ENCODE data around the gene PI4KA.

Gene PI4KA

DNA sequence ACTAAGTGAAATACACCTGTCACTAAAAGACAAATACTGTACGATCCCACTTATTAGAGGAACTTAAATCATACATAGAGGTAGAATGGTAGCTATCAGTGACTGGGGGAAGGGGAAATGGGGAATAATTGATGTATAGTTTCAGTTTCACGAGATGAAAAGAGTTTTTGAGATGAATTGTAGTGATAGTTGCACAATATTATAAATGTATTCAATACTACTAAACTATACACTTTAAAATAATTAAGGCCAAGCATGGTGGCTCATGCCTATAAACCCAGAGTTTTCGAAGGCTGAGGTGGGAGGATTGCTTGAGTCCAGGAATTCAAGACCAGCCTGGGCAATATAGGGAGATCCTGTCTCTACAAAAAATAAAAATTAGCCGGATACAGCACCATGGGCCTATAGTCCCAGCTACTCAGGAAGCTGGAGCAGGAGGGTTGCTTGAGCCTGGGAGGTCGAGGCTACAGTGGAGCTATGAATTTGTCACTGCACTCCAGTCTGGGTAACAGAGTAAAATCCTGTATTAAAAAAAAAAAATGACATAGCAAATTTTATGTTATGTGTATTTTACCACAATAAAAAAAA, 44.3 kb downstream of the PI4KA start:
- Histone ChIP-seq H3K9me3 (ENCODE audit: insufficient read depth, low read length) (no peaks in the 10 kb centered on the region), H3K4me1 (ENCODE audit: low read length) (no peaks in the 10 kb centered on the region), H3K4me2 (ENCODE audit: low read length) (no peak overlapping the region), H4K20me1 (ENCODE audit: insufficient read depth, low read length) (no peaks in the 10 kb centered on the region), H2AFZ (ENCODE audit: low read depth, low read length) (no peak overlapping the region), H3K79me2 (ENCODE audit: low read length) (no peaks in the 10 kb centered on the region), H3K27me3 (ENCODE audit: low read depth, low read length) (no peaks in the 10 kb centered on the region), H3K4me3 (ENCODE audit: low read length) (no peak overlapping the region), H3K27ac (ENCODE audit: low read length) (no peak overlapping the region), H3K36me3 (replicated peaks; ENCODE audit: low read depth, low read length) (peaks cover 42% of the 10 kb centered on the region), H3K9ac (ENCODE audit: low read length) (no peak overlapping the region)
- no peak for TF ChIP-seq EZH2phosphoT487 (IDR thresholded peaks at IDR 0.05; ENCODE audit: low read depth)
- no peak for TF ChIP-seq CTCF (IDR thresholded peaks at IDR 0.05; ENCODE audit: low read depth, low read length)

DNA sequence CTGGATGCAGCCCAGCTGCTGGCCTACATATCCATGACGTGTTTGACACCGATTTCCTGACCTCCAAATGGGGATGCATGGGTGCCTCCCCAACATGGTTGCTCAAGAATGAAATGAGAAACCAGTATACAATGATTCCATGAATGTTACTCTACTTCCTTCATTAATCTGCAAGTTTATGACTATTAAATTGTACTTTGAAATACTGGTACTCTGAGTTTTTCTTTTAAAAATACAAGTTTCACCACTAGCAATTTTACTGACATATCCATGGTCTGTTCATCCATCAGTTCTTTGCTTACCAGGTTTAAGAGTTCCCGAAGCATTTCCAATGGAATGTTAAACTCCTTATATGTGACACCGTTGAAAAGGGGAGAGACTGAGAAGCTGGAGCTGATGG, 45.6 kb downstream of the PI4KA start:
- Histone ChIP-seq H3K4me3 (ENCODE audit: low read length) (no peak overlapping the region), H3K27me3 (ENCODE audit: low read depth, low read length) (no peaks in the 10 kb centered on the region), H4K20me1 (ENCODE audit: insufficient read depth, low read length) (no peaks in the 10 kb centered on the region), H3K27ac (ENCODE audit: low read length) (no peak overlapping the region), H3K36me3 (replicated peaks; ENCODE audit: low read depth, low read length) (peaks cover 41% of the 10 kb centered on the region), H3K4me2 (ENCODE audit: low read length) (no peak overlapping the region), H3K9me3 (ENCODE audit: insufficient read depth, low read length) (no peaks in the 10 kb centered on the region), H3K4me1 (ENCODE audit: low read length) (no peaks in the 10 kb centered on the region), H2AFZ (ENCODE audit: low read depth, low read length) (no peak overlapping the region), H3K9ac (ENCODE audit: low read length) (no peak overlapping the region), H3K79me2 (ENCODE audit: low read length) (no peaks in the 10 kb centered on the region)
- TF ChIP-seq CTCF (IDR thresholded peaks at IDR 0.05; ENCODE audit: low read depth, low read length) (no peak), EZH2phosphoT487 (IDR thresholded peaks at IDR 0.05; ENCODE audit: low read depth) (no peak)

- Histone ChIP-seq H3K27me3 (ENCODE audit: low read depth, low read length) (no peaks in the 10 kb centered on the region), H3K27ac (ENCODE audit: low read length) (no peak overlapping the region), H3K9me3 (ENCODE audit: insufficient read depth, low read length) (no peaks in the 10 kb centered on the region), H3K9ac (ENCODE audit: low read length) (no peak overlapping the region), H3K36me3 (replicated peaks; ENCODE audit: low read depth, low read length) (peaks cover 43% of the 10 kb centered on the region), H4K20me1 (ENCODE audit: insufficient read depth, low read length) (no peaks in the 10 kb centered on the region), H3K4me2 (ENCODE audit: low read length) (no peak overlapping the region), H2AFZ (ENCODE audit: low read depth, low read length) (no peak overlapping the region), H3K79me2 (ENCODE audit: low read length) (no peaks in the 10 kb centered on the region), H3K4me3 (ENCODE audit: low read length) (no peak overlapping the region), H3K4me1 (ENCODE audit: low read length) (no peaks in the 10 kb centered on the region)
- TF ChIP-seq EZH2phosphoT487 (IDR thresholded peaks at IDR 0.05; ENCODE audit: low read depth) (no peak), CTCF (IDR thresholded peaks at IDR 0.05; ENCODE audit: low read depth, low read length) (no peak)
These were observed 46.5 kb downstream of the PI4KA start for GRCh38 chr22:20811971-20812660.

GRCh38 chr22:20811171-20811570, 47.4 kb downstream of the PI4KA start:
- Histone ChIP-seq H3K79me2 (ENCODE audit: low read length) (no peaks in the 10 kb centered on the region), H3K4me2 (ENCODE audit: low read length) (no peak overlapping the region), H3K9me3 (ENCODE audit: insufficient read depth, low read length) (no peaks in the 10 kb centered on the region), H3K27ac (ENCODE audit: low read length) (no peak overlapping the region), H2AFZ (ENCODE audit: low read depth, low read length) (no peak overlapping the region), H4K20me1 (ENCODE audit: insufficient read depth, low read length) (no peaks in the 10 kb centered on the region), H3K9ac (ENCODE audit: low read length) (no peak overlapping the region), H3K4me3 (ENCODE audit: low read length) (no peak overlapping the region), H3K4me1 (ENCODE audit: low read length) (no peaks in the 10 kb centered on the region), H3K36me3 (replicated peaks; ENCODE audit: low read depth, low read length) (peaks cover 37% of the 10 kb centered on the region), H3K27me3 (ENCODE audit: low read depth, low read length) (no peaks in the 10 kb centered on the region)
- TF ChIP-seq CTCF (IDR thresholded peaks at IDR 0.05; ENCODE audit: low read depth, low read length) (no peak), EZH2phosphoT487 (IDR thresholded peaks at IDR 0.05; ENCODE audit: low read depth) (no peak)
